ENCODE results near the gene ZG16.

Gene ZG16

GRCh38 chr16:29826342-29826695 is 48.3 kb downstream of the ZG16 start:
- DNase-seq, result no peak

GRCh38 chr16:29830774-29831173 is 52.7 kb downstream of the ZG16 start:
- no peak for DNase-seq

GRCh38 chr16:29831490-29831889 is 53.4 kb downstream of the ZG16 start:
- no peak for DNase-seq
